H9 (cell line): ENCODE results near the gene STX16. TPM values are rescaled to one million over a fixed set of nuclear protein-coding genes. Genes with fewer than 3 reads are reported as not detected.

Experiments
- DNase-seq: peaks from one replicate; pipeline ENCODE4 v3.0.0-alpha.2; 2017
- H2AFZ ChIP-seq: one replicate; pipeline ENCODE4 v1.6.1; 2013; ENCODE audit warnings: mild to moderate bottlenecking, low read length, control low read depth, moderate library complexity
- H2AK5ac ChIP-seq: 2 replicates; pipeline ENCODE4 v1.6.1; 2013; ENCODE audit warnings: low read length, control low read depth, mixed read lengths; ENCODE audit not compliant: insufficient read length
- H2BK120ac ChIP-seq: one replicate; pipeline ENCODE4 v1.6.1; 2013; ENCODE audit warnings: low read depth, mild to moderate bottlenecking, low read length, control low read depth, inconsistent platforms; ENCODE audit not compliant: poor library complexity, severe bottlenecking
- H2BK12ac ChIP-seq: 2 replicates; pipeline ENCODE4 v1.6.1; 2013; ENCODE audit warnings: low read length, control low read depth, mixed read lengths, low read depth; ENCODE audit not compliant: insufficient read length
- H2BK15ac ChIP-seq: 2 replicates; pipeline ENCODE4 v1.6.1; 2013; ENCODE audit warnings: low read depth, low read length, control low read depth
- H2BK20ac ChIP-seq: one replicate; pipeline ENCODE4 v1.6.1; 2013; ENCODE audit warnings: low read depth, mild to moderate bottlenecking, low read length, control low read depth, inconsistent platforms; ENCODE audit not compliant: poor library complexity, severe bottlenecking
- H2BK5ac ChIP-seq: 2 replicates; pipeline ENCODE4 v1.6.1; 2013; ENCODE audit warnings: low read length, control low read depth, mixed read lengths; ENCODE audit not compliant: insufficient read length
- H3K14ac ChIP-seq: 2 replicates; pipeline ENCODE4 v1.6.1; 2013; ENCODE audit warnings: low read length, control low read depth; ENCODE audit not compliant: insufficient read depth
- H3K18ac ChIP-seq: 2 replicates; pipeline ENCODE4 v1.6.1; 2013; ENCODE audit warnings: low read depth, mild to moderate bottlenecking, mixed read lengths, low read length, control low read depth; ENCODE audit not compliant: insufficient read length
- H3K23ac ChIP-seq: 2 replicates; pipeline ENCODE4 v1.6.1; 2013; ENCODE audit warnings: low read length, control low read depth, mixed read lengths, low read depth; ENCODE audit not compliant: insufficient read length
- H3K23me2 ChIP-seq: 2 replicates; pipeline ENCODE4 v1.6.1; 2013; ENCODE audit warnings: low read depth, mild to moderate bottlenecking, mixed read lengths, low read length, control low read depth; ENCODE audit not compliant: insufficient read length, poor library complexity, severe bottlenecking
- H3K27ac ChIP-seq: 2 replicates; pipeline ENCODE4 v1.5.1; 2013; ENCODE audit warnings: low read length, control low read depth, mixed read lengths, low read depth; ENCODE audit not compliant: insufficient read length
- H3K27me3 ChIP-seq: 2 replicates; pipeline ENCODE4 v1.6.1; 2013; ENCODE audit warnings: low read length, control low read depth, inconsistent platforms; ENCODE audit not compliant: insufficient read depth
- H3K4ac ChIP-seq: 2 replicates; pipeline ENCODE4 v1.6.1; 2013; ENCODE audit warnings: low read depth, mild to moderate bottlenecking, control low read depth, inconsistent platforms, low read length, moderate library complexity
- H3K4me1 ChIP-seq: 2 replicates; pipeline ENCODE4 v1.6.1; 2013; ENCODE audit warnings: low read length, control low read depth, inconsistent platforms; ENCODE audit not compliant: insufficient read depth
- H3K4me2 ChIP-seq: 2 replicates; pipeline ENCODE4 v1.6.1; 2013; ENCODE audit warnings: low read length, control low read depth, mixed read lengths; ENCODE audit not compliant: insufficient read length, insufficient read depth
- H3K56ac ChIP-seq: 2 replicates; pipeline ENCODE4 v1.6.1; 2013; ENCODE audit warnings: low read depth, mild to moderate bottlenecking, mixed read lengths, low read length, control low read depth; ENCODE audit not compliant: insufficient read length
- H3K79me1 ChIP-seq: 2 replicates; pipeline ENCODE4 v1.6.1; 2013; ENCODE audit warnings: low read depth, mild to moderate bottlenecking, moderate library complexity, low read length, control low read depth, inconsistent platforms; ENCODE audit not compliant: insufficient read depth, poor library complexity, severe bottlenecking
- H3K79me2 ChIP-seq: 2 replicates; pipeline ENCODE4 v1.6.1; 2013; ENCODE audit warnings: low read length, control low read depth, inconsistent platforms; ENCODE audit not compliant: insufficient read depth
- H3K9ac ChIP-seq: 2 replicates; pipeline ENCODE4 v1.6.1; 2013; ENCODE audit warnings: low read length, control low read depth, mixed read lengths; ENCODE audit not compliant: insufficient read length; ENCODE audit errors: extremely low read depth
- H3K9me3 ChIP-seq: one replicate; pipeline ENCODE4 v1.6.1; 2013; ENCODE audit warnings: low read depth, low read length, inconsistent platforms; ENCODE audit not compliant: control insufficient read depth
- H3T11ph ChIP-seq: one replicate; pipeline ENCODE4 v1.6.1; 2013; ENCODE audit warnings: mild to moderate bottlenecking, low read length, control low read depth, inconsistent platforms
- H4K20me1 ChIP-seq: one replicate; pipeline ENCODE4 v1.6.1; 2013; ENCODE audit not compliant: control insufficient read depth, insufficient read length, insufficient read depth
- H4K5ac ChIP-seq: 2 replicates; pipeline ENCODE4 v1.6.1; 2013; ENCODE audit warnings: low read depth, mild to moderate bottlenecking, mixed read lengths, low read length, control low read depth; ENCODE audit not compliant: insufficient read length
- H4K8ac ChIP-seq: replicated peaks from 2 replicates; pipeline ENCODE4 v1.6.1; 2013; ENCODE audit warnings: low read length, control low read depth, mixed read lengths, low read depth; ENCODE audit not compliant: insufficient read length
- H4K91ac ChIP-seq: 2 replicates; pipeline ENCODE4 v1.6.1; 2013; ENCODE audit warnings: low read depth, mild to moderate bottlenecking, moderate library complexity, mixed read lengths, low read length, control low read depth; ENCODE audit not compliant: insufficient read length
- H3K27ac Mint-ChIP-seq, 3 experiments: 2 replicates in 2 of 3; 3 replicates in 1 of 3; pipeline ENCODE4 v1.8.0; 2020 to 2021; ENCODE audit warnings: mixed read lengths in 3 of 3, mild to moderate bottlenecking in 1 of 3, moderate library complexity in 1 of 3
- H3K27me3 Mint-ChIP-seq: 2 replicates; pipeline ENCODE4 v1.8.0; 2021; ENCODE audit warnings: low read depth, mild to moderate bottlenecking, moderate library complexity, mixed read lengths
- H3K36me3 Mint-ChIP-seq, 3 experiments: 2 replicates in 2 of 3; 3 replicates in 1 of 3; pipeline ENCODE4 v1.8.0; 2020 to 2021; ENCODE audit warnings: low read depth in 3 of 3, mixed read lengths in 3 of 3; ENCODE audit not compliant: insufficient read depth in 1 of 3
- H3K4me1 Mint-ChIP-seq, 2 experiments: 2 replicates each; pipeline ENCODE4 v1.8.0; 2020; ENCODE audit warnings: mixed read lengths in 2 of 2
- H3K4me3 Mint-ChIP-seq, 2 experiments: 2 replicates in 1 of 2; 3 replicates in 1 of 2; pipeline ENCODE4 v1.8.0; 2020 to 2021; ENCODE audit warnings: mild to moderate bottlenecking in 2 of 2, mixed read lengths in 2 of 2, moderate library complexity in 1 of 2
- H3K9me3 Mint-ChIP-seq, 2 experiments: 2 replicates in 1 of 2; 3 replicates in 1 of 2; pipeline ENCODE4 v1.8.0; 2020; ENCODE audit warnings: mild to moderate bottlenecking in 2 of 2, mixed read lengths in 2 of 2, moderate library complexity in 1 of 2
- WGBS: extraction: QIAGEN DNeasy Blood & Tissue Kit; methylation state at CpG from one replicate; pipeline ENCODE4 v1.1.7; 2013; ENCODE audit warnings: missing lambda C conversion rate, low lambda C conversion rate, mixed read lengths; ENCODE audit not compliant: insufficient read length; ENCODE audit errors: extremely low coverage; 5-methylcytosine and 5-hydroxymethylcytosine counted together
- total RNA-seq: library from RNA; stranded (reverse); gene quantifications from 2 replicates; pipeline ENCODE4 v1.2.1, GENCODE V29; 2021
- TF ChIP-seq, protein P1 (sequence below): fragments of 200-600 bp; sonication (generic); conservative IDR thresholded peaks from 3 replicates; pipeline ENCODE4 v1.8.0; 2021; ENCODE audit warnings: antibody characterized with exemption, mild to moderate bottlenecking

Gene STX16
- total RNA-seq, 1 experiment from 2014 or later: 87.8 TPM

- no peak overlapping the region for H2BK12ac ChIP-seq
- no peak overlapping the region for H4K8ac ChIP-seq
- no peak for DNase-seq
- H2BK120ac ChIP-seq: no peak overlapping the region
- peaks cover 18% of the 10 kb centered on the region; the same call in 1 of the 2 replicates for H3K79me2 ChIP-seq
- peak overlapping the region; percentile 71 for H3K9ac ChIP-seq
- no peak overlapping the region for H3T11ph ChIP-seq
- no peaks in the 10 kb centered on the region for H3K27me3 ChIP-seq
- H2BK5ac ChIP-seq: peak overlapping the region; percentile 88
- H3K23ac ChIP-seq: no peak overlapping the region
- Mint-ChIP-seq H3K4me1 (peaks cover 37% of the 10 kb centered on the region in 2 experiments), H3K4me3 (peak overlapping the region; percentile 95 to 98), H3K36me3 (peaks cover 0 to 5% (median 2%) of the 10 kb centered on the region in 3 experiments; a peak in 4 of 7 replicates), H3K9me3 (no peaks in the 10 kb centered on the region; a peak in 1 of 5 replicates), H3K27me3 (peaks cover 2% of the 10 kb centered on the region; the same call in 1 of the 2 replicates), H3K27ac (peak overlapping the region; percentile 98 to 100 (median 99))
- H3K4me1 ChIP-seq: peaks cover 2% of the 10 kb centered on the region; the same call in 1 of the 2 replicates
- no peak overlapping the region for H2BK20ac ChIP-seq
- peak overlapping the region; percentile 81 for H3K18ac ChIP-seq
- peak overlapping the region; percentile 95 for H3K27ac ChIP-seq
- no peak overlapping the region for H2AFZ ChIP-seq
- H3K4me2 ChIP-seq: peak overlapping the region; percentile 98
- H3K14ac ChIP-seq: peak overlapping the region; percentile 47
- H4K5ac ChIP-seq: no peak overlapping the region
- peaks cover 21% of the 10 kb centered on the region for H3K23me2 ChIP-seq
- no CpG with 5 or more reads among the region's 18 CpGs for WGBS
- no peaks in the 10 kb centered on the region for H4K20me1 ChIP-seq
- no peaks in the 10 kb centered on the region for H3K79me1 ChIP-seq
- peak overlapping the region; percentile 11 for H4K91ac ChIP-seq
- peak overlapping the region; percentile 70 for H3K56ac ChIP-seq
- H2BK15ac ChIP-seq: no peak overlapping the region
- H3K9me3 ChIP-seq: no peaks in the 10 kb centered on the region
- H2AK5ac ChIP-seq: no peak overlapping the region
- TF ChIP-seq, protein P1, sequence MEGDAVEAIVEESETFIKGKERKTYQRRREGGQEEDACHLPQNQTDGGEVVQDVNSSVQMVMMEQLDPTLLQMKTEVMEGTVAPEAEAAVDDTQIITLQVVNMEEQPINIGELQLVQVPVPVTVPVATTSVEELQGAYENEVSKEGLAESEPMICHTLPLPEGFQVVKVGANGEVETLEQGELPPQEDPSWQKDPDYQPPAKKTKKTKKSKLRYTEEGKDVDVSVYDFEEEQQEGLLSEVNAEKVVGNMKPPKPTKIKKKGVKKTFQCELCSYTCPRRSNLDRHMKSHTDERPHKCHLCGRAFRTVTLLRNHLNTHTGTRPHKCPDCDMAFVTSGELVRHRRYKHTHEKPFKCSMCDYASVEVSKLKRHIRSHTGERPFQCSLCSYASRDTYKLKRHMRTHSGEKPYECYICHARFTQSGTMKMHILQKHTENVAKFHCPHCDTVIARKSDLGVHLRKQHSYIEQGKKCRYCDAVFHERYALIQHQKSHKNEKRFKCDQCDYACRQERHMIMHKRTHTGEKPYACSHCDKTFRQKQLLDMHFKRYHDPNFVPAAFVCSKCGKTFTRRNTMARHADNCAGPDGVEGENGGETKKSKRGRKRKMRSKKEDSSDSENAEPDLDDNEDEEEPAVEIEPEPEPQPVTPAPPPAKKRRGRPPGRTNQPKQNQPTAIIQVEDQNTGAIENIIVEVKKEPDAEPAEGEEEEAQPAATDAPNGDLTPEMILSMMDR: no peak
- H3K4ac ChIP-seq: peak overlapping the region; percentile 11
Observed at GRCh38 chr20:58651559-58651945, 469 bp downstream of the STX16 start.
